Peyer's patch (tissue), 4 donors: Measurements from ENCODE around the gene C1QTNF6. TPM values are rescaled to one million over a fixed set of nuclear protein-coding genes. Genes with fewer than 3 reads are reported as not detected.
A peak's percentile ranks its signal among the peaks of the same experiment; 100 is the strongest.

Experiments used
- DNase-seq, 3 donors: peaks; one replicate each; pipeline ENCODE4 v3.0.0-alpha.2; 2017 to 2019
- H3K27ac ChIP-seq, 4 donors: fragments of 200-600 bp; sonication (generic); one replicate each; pipeline ENCODE4 v1.5.1; 2016 to 2019
- H3K27me3 ChIP-seq, 2 donors: fragments of 200-600 bp; sonication (generic); one replicate each; pipeline ENCODE4 v1.5.1; 2019
- H3K36me3 ChIP-seq, 3 donors: fragments of 200-600 bp; sonication (generic); one replicate each; pipeline ENCODE4 v1.5.1; 2016 to 2019
- H3K4me1 ChIP-seq, 4 donors: fragments of 200-600 bp; sonication (generic); one replicate each; pipeline ENCODE4 v1.5.1; 2016 to 2019
- H3K4me3 ChIP-seq, 4 donors: fragments of 200-600 bp; sonication (generic); 1 replicate in 3 of 4; 2 replicates in 1 of 4; pipeline ENCODE4 v1.5.1; 2016 to 2019; ENCODE audit warnings: mild to moderate bottlenecking in 1 of 4
- H3K9me3 ChIP-seq, 4 donors: fragments of 200-600 bp; sonication (generic); one replicate each; pipeline ENCODE4 v1.5.1; 2016 to 2019; ENCODE audit warnings: mild to moderate bottlenecking in 1 of 4
- CTCF ChIP-seq, 6 experiments: fragments of 450-650 bp in 4 of 6; fragments of 200-600 bp in 2 of 6; sonication (generic) in 1 of 6; IDR thresholded peaks; one replicate each; pipeline ENCODE4 v1.5.1; 2017 to 2019; ENCODE audit warnings: antibody characterized with exemption in 6 of 6, mild to moderate bottlenecking in 3 of 6, moderate library complexity in 1 of 6
- POLR2A ChIP-seq, 2 donors: fragments of 450-650 bp; IDR thresholded peaks; one replicate each; pipeline ENCODE4 v1.5.1; 2017; ENCODE audit warnings: antibody characterized with exemption in 2 of 2, mild to moderate bottlenecking in 2 of 2, moderate library complexity in 2 of 2
- total RNA-seq, 4 donors: library from RNA; depleted of rRNA; stranded (reverse); fragments of >200 nt; gene quantifications; one replicate each; pipeline ENCODE4 v1.1.0, GENCODE V29; 2016

C1QTNF6 gene
- total RNA-seq, 4 donors from 2014 or later = 3.9 to 9.4 (median 5.9) TPM

- DNase-seq = peak in 2 of 3 donors; percentile 76 to 81
- Histone ChIP-seq H3K9me3 (no peaks in the 10 kb centered on the region), H3K4me1 (peaks cover 18 to 46% (median 20%) of the 10 kb centered on the region in 4 donors), H3K4me3 (peak overlapping the region in 3 of 4 donors; percentile 60 to 69 (median 62)), H3K27ac (peak overlapping the region; percentile 90 to 96 (median 93)), H3K36me3 (no peaks in the 10 kb centered on the region), H3K27me3 (no peaks in the 10 kb centered on the region)
- peak in 1 of 2 donors; percentile 15 for TF ChIP-seq POLR2A (IDR thresholded peaks at IDR 0.05)
- no peak for TF ChIP-seq CTCF (IDR thresholded peaks at IDR 0.05)
These were observed 9.6 kb upstream of the C1QTNF6 start for GRCh38 chr22:37197451-37198257.

GRCh38 chr22:37196539-37197450 lies 8.7 kb upstream of the C1QTNF6 start:
- Histone ChIP-seq H3K9me3 (no peaks in the 10 kb centered on the region), H3K4me1 (peaks cover 18 to 46% (median 20%) of the 10 kb centered on the region in 4 donors), H3K4me3 (no peak overlapping the region), H3K36me3 (no peaks in the 10 kb centered on the region), H3K27me3 (no peaks in the 10 kb centered on the region), H3K27ac (peak overlapping the region; percentile 90 to 96 (median 93))
- TF ChIP-seq POLR2A (IDR thresholded peaks at IDR 0.05) (peak in 1 of 2 donors; percentile 4), CTCF (IDR thresholded peaks at IDR 0.05) (peak in 4 of 6 experiments; percentile 7 to 61 (median 54))
- peak in 2 of 3 donors; percentile 87 to 89 for DNase-seq

- H3K27ac ChIP-seq = peak overlapping the region; percentile 90 to 96 (median 93)
- no peaks in the 10 kb centered on the region for H3K9me3 ChIP-seq
- H3K4me3 ChIP-seq = no peak overlapping the region
- H3K36me3 ChIP-seq = no peaks in the 10 kb centered on the region
- peak in 2 of 3 donors; percentile 37 to 41 for DNase-seq
- no peaks in the 10 kb centered on the region for H3K27me3 ChIP-seq
- TF ChIP-seq CTCF (IDR thresholded peaks at IDR 0.05) (no peak), POLR2A (IDR thresholded peaks at IDR 0.05) (no peak)
- H3K4me1 ChIP-seq = peaks cover 18 to 46% (median 20%) of the 10 kb centered on the region in 4 donors
These were observed 7.9 kb upstream of the C1QTNF6 start for GRCh38 chr22:37195921-37196320.

GRCh38 chr22:37194750-37195149 lies 6.7 kb upstream of the C1QTNF6 start:
- H3K27me3 ChIP-seq = no peaks in the 10 kb centered on the region
- peak overlapping the region in 1 of 4 donors; percentile 43 for H3K27ac ChIP-seq
- no peak for TF ChIP-seq CTCF (IDR thresholded peaks at IDR 0.05)
- TF ChIP-seq POLR2A (IDR thresholded peaks at IDR 0.05) = no peak
- no peaks in the 10 kb centered on the region for H3K36me3 ChIP-seq
- no peaks in the 10 kb centered on the region for H3K9me3 ChIP-seq
- peaks cover 16 to 43% (median 19%) of the 10 kb centered on the region in 4 donors for H3K4me1 ChIP-seq
- H3K4me3 ChIP-seq = no peak overlapping the region
- DNase-seq = peak in 1 of 3 donors; percentile 6

GRCh38 chr22:37193629-37194191 lies 5.7 kb upstream of the C1QTNF6 start:
- no peak overlapping the region for H3K4me3 ChIP-seq
- DNase-seq = peak in 2 of 3 donors; percentile 38 to 50
- no peaks in the 10 kb centered on the region for H3K9me3 ChIP-seq
- H3K36me3 ChIP-seq = no peaks in the 10 kb centered on the region
- TF ChIP-seq POLR2A (IDR thresholded peaks at IDR 0.05) = no peak
- TF ChIP-seq CTCF (IDR thresholded peaks at IDR 0.05) = no peak
- H3K4me1 ChIP-seq = peaks cover 11 to 42% (median 18%) of the 10 kb centered on the region in 4 donors
- H3K27ac ChIP-seq = peak overlapping the region; percentile 32 to 59 (median 44)
- no peaks in the 10 kb centered on the region for H3K27me3 ChIP-seq
